Panc1 (cell line): ENCODE measurements around the gene CFAP77.

Experiments
- CTCF ChIP-seq: fragments of 450-650 bp; IDR thresholded peaks from 2 replicates; pipeline ENCODE4 v1.5.1; 2017; ENCODE audit warnings: mild to moderate bottlenecking
- POLR2AphosphoS5 ChIP-seq: IDR thresholded peaks from 2 replicates; pipeline ENCODE4 v1.6.1; 2012; ENCODE audit warnings: mild to moderate bottlenecking, low read depth, low read length, moderate library complexity
- REST ChIP-seq, 2 experiments: IDR thresholded peaks; 2 replicates each; pipeline ENCODE4 v1.6.1; 2011 to 2012; ENCODE audit warnings: low read depth in 2 of 2, control low read depth in 1 of 2, low read length in 1 of 2, mild to moderate bottlenecking in 1 of 2, moderate library complexity in 1 of 2; ENCODE audit not compliant: insufficient read depth in 1 of 2
- SIN3A ChIP-seq: IDR thresholded peaks from 2 replicates; pipeline ENCODE4 v1.6.1; 2012; ENCODE audit warnings: low read depth, mild to moderate bottlenecking, low read length, moderate library complexity, borderline replicate concordance; ENCODE audit not compliant: insufficient read depth
- TCF7L2 ChIP-seq: IDR thresholded peaks from 2 replicates; pipeline ENCODE4 v1.6.1; 2011; ENCODE audit warnings: mild to moderate bottlenecking, low read depth, low read length, inconsistent platforms

- TF ChIP-seq CTCF, result no peak
- TF ChIP-seq SIN3A, result no peak
- TF ChIP-seq REST (IDR thresholded peaks at IDR 0.05; ENCODE audit: insufficient read depth in 1 of 2, low read depth in 2 of 2, low read length in 1 of 2), result no peak
- TF ChIP-seq POLR2AphosphoS5, result no peak
- TF ChIP-seq TCF7L2, result no peak
These were observed 199.8 kb downstream of the CFAP77 start for GRCh38 chr9:132609829-132610228.
